ENCODE results near the gene CRYL1.

DNA sequence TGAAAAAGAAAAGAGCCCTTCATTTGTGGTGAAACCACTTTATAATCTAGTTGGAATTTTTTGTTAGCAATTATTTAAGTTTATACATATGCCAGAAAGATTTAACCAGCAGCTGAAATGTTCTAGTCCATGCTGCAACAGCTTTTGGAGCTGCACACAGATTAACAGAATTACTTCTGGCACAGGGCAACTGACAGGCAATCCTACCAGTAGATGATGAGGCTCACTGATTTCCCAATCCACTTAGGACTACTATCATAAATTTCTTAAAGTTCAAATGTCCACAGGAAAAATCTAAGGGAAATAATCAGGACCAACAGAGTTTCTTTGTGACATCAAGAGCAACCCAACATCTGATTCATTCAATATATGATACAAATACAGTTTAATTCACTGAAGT, 78.8 kb downstream of the CRYL1 start:
- TF ChIP-seq, protein P1, sequence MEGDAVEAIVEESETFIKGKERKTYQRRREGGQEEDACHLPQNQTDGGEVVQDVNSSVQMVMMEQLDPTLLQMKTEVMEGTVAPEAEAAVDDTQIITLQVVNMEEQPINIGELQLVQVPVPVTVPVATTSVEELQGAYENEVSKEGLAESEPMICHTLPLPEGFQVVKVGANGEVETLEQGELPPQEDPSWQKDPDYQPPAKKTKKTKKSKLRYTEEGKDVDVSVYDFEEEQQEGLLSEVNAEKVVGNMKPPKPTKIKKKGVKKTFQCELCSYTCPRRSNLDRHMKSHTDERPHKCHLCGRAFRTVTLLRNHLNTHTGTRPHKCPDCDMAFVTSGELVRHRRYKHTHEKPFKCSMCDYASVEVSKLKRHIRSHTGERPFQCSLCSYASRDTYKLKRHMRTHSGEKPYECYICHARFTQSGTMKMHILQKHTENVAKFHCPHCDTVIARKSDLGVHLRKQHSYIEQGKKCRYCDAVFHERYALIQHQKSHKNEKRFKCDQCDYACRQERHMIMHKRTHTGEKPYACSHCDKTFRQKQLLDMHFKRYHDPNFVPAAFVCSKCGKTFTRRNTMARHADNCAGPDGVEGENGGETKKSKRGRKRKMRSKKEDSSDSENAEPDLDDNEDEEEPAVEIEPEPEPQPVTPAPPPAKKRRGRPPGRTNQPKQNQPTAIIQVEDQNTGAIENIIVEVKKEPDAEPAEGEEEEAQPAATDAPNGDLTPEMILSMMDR (IDR thresholded peaks at IDR 0.05), result no peak
- no peak for TF ChIP-seq ZFX (IDR thresholded peaks at IDR 0.05; ENCODE audit: borderline replicate concordance)
